Left kidney (tissue), 2 donors: Measurements from ENCODE around the gene TMPRSS3. TPM values are rescaled to one million over a fixed set of nuclear protein-coding genes. Genes with fewer than 3 reads are reported as not detected.
"Not testable (repeated sequence)": the region's sequence is repeated elsewhere in the genome, so short reads cannot be mapped to it uniquely, and the experiment has no call there.

Source experiments
- DNase-seq: peaks from one replicate; pipeline ENCODE4 v3.0.0-alpha.2; 2013
- polyA plus RNA-seq: library from polyadenylated mRNA; unstranded; fragments of 120-200 nt; gene quantifications from one replicate; pipeline ENCODE4 v1.2.1, GENCODE V29; 2013; ENCODE audit not compliant: insufficient read length

TMPRSS3 gene
- polyA plus RNA-seq, 1 donor = 1.7 TPM

GRCh38 chr21:42408718-42409117 lies 12.9 kb upstream of the TMPRSS3 start:
- not testable (repeated sequence) for DNase-seq

- DNase-seq = no peak
Observed at GRCh38 chr21:42407476-42407875, 11.6 kb upstream of the TMPRSS3 start.

- DNase-seq = no peak
Observed at GRCh38 chr21:42406866-42407265, 11.0 kb upstream of the TMPRSS3 start.

GRCh38 chr21:42406201-42406621 lies 10.4 kb upstream of the TMPRSS3 start:
- DNase-seq = no peak

- no peak for DNase-seq
Observed at GRCh38 chr21:42405064-42406013, 9.5 kb upstream of the TMPRSS3 start.

GRCh38 chr21:42404539-42404938 lies 8.7 kb upstream of the TMPRSS3 start:
- no peak for DNase-seq

- no peak for DNase-seq
Observed at GRCh38 chr21:42403611-42404231, 7.9 kb upstream of the TMPRSS3 start, which contains the start of gene UBASH3A. Gene UBASH3A, plus strand, starts transcription at chr21:42403902. Its CDS starts 44 bp downstream, at chr21:42403946.

- DNase-seq = no peak
Observed at GRCh38 chr21:42401820-42402251, 6.0 kb upstream of the TMPRSS3 start.

GRCh38 chr21:42401154-42401553 lies 5.3 kb upstream of the TMPRSS3 start:
- DNase-seq = no peak

GRCh38 chr21:42400525-42400924 lies 4.7 kb upstream of the TMPRSS3 start:
- no peak for DNase-seq

GRCh38 chr21:42398436-42399028 lies 2.7 kb upstream of the TMPRSS3 start:
- no peak for DNase-seq

GRCh38 chr21:42397746-42398394 lies 2.0 kb upstream of the TMPRSS3 start:
- no peak for DNase-seq

GRCh38 chr21:42396799-42397745 lies 1.2 kb upstream of the TMPRSS3 start:
- DNase-seq = no peak

GRCh38 chr21:42395302-42395701 lies 550 bp downstream of the TMPRSS3 start:
- DNase-seq = no peak

- DNase-seq = no peak
Observed at GRCh38 chr21:42393443-42393950, 2.4 kb downstream of the TMPRSS3 start.

- DNase-seq = no peak
Observed at GRCh38 chr21:42392731-42393442, 3.0 kb downstream of the TMPRSS3 start.

GRCh38 chr21:42391297-42391696 lies 4.6 kb downstream of the TMPRSS3 start:
- no peak for DNase-seq

- no peak for DNase-seq
Observed at GRCh38 chr21:42390696-42391095, 5.2 kb downstream of the TMPRSS3 start.

GRCh38 chr21:42390193-42390592 lies 5.7 kb downstream of the TMPRSS3 start:
- no peak for DNase-seq

- DNase-seq = peak; percentile 61
Observed at GRCh38 chr21:42389449-42389835, 6.4 kb downstream of the TMPRSS3 start.
